IMR-90 (cell line): ENCODE measurements around the gene ZNF407. TPM values are rescaled to one million over a fixed set of nuclear protein-coding genes. Genes with fewer than 3 reads are reported as not detected.

Experiments used
- ATAC-seq: fragments of 200-7000 bp; cut with Tn5 transposase; 2 replicates; pipeline ENCODE4 v1.9.1; 2020; ENCODE audit warnings: low read depth, mild to moderate bottlenecking, moderate library complexity
- BruUV-seq: library from RNA; stranded (reverse); fragments of 400-500 nt; replicated peaks from 2 replicates; lab custom pipeline; 2021; lab: Mats Ljungman, UMichigan
- CTCF ChIA-PET: fragments of 300-600 bp; formaldehyde crosslinking; extraction: SDS; loops from one replicate; lab custom pipeline; 2021; ENCODE audit warnings: antibody characterized with exemption; lab: Yijun Ruan, JAX
- POLR2A ChIA-PET: fragments of 300-600 bp; sonication (Branson Sonifier 250); formaldehyde crosslinking; loops from one replicate; lab custom pipeline; 2022; ENCODE audit warnings: antibody characterized with exemption; ENCODE audit not compliant: unreplicated experiment; lab: Charles Lee
- DNase-seq: peaks from one replicate; pipeline ENCODE4 v3.0.0; 2013
- H2AFZ ChIP-seq: replicated peaks from 2 replicates; pipeline ENCODE3; 2013; ENCODE audit warnings: low read length, mild to moderate bottlenecking; ENCODE audit not compliant: poor library complexity
- H2AK5ac ChIP-seq: 2 replicates; pipeline ENCODE4 v1.6.1; 2013; ENCODE audit warnings: low read depth, low read length, inconsistent platforms
- H2AK9ac ChIP-seq: replicated peaks from 2 replicates; pipeline ENCODE3; 2013; ENCODE audit warnings: mild to moderate bottlenecking, low read depth, low read length, moderate library complexity; ENCODE audit not compliant: poor library complexity
- H2BK120ac ChIP-seq: 2 replicates; pipeline ENCODE4 v1.6.1; 2013; ENCODE audit warnings: low read depth, low read length, inconsistent platforms
- H2BK15ac ChIP-seq: 3 replicates; pipeline ENCODE4 v1.6.1; 2013; ENCODE audit warnings: low read depth, low read length, inconsistent platforms
- H2BK20ac ChIP-seq: 2 replicates; pipeline ENCODE4 v1.6.1; 2013; ENCODE audit warnings: low read depth, mild to moderate bottlenecking, inconsistent platforms, low read length, moderate library complexity
- H2BK5ac ChIP-seq: 2 replicates; pipeline ENCODE4 v1.6.1; 2013; ENCODE audit warnings: mild to moderate bottlenecking, low read depth, low read length, inconsistent platforms; ENCODE audit not compliant: poor library complexity, severe bottlenecking
- H3K14ac ChIP-seq: replicated peaks from 2 replicates; pipeline ENCODE4 v1.6.1; 2013; ENCODE audit warnings: low read depth, low read length, inconsistent platforms
- H3K18ac ChIP-seq: 2 replicates; pipeline ENCODE4 v1.6.1; 2013; ENCODE audit warnings: low read depth, low read length, control low read depth
- H3K23ac ChIP-seq: 2 replicates; pipeline ENCODE4 v1.6.1; 2013; ENCODE audit warnings: low read depth, low read length, inconsistent platforms
- H3K27ac ChIP-seq: 2 replicates; pipeline ENCODE4 v1.5.1; 2013; ENCODE audit warnings: mild to moderate bottlenecking, control low read depth, low read length; ENCODE audit not compliant: insufficient read depth
- H3K27me3 ChIP-seq: 2 replicates; pipeline ENCODE4 v1.6.1; 2013; ENCODE audit warnings: low read length; ENCODE audit not compliant: control insufficient read depth, insufficient read depth
- H3K36me3 ChIP-seq: 2 replicates; pipeline ENCODE4 v1.6.1; 2013; ENCODE audit warnings: low read length, mixed read lengths; ENCODE audit not compliant: control insufficient read depth, insufficient read depth
- H3K4ac ChIP-seq: 2 replicates; pipeline ENCODE4 v1.6.1; 2013; ENCODE audit warnings: low read depth, low read length, inconsistent platforms
- H3K4me1 ChIP-seq: 2 replicates; pipeline ENCODE4 v1.6.1; 2013; ENCODE audit warnings: low read length, mixed read lengths; ENCODE audit not compliant: control insufficient read depth, insufficient read depth
- H3K4me2 ChIP-seq: 2 replicates; pipeline ENCODE4 v1.6.1; 2013; ENCODE audit warnings: low read depth, mild to moderate bottlenecking, control low read depth, low read length, moderate library complexity
- H3K4me3 ChIP-seq: 2 replicates; pipeline ENCODE4 v1.5.1; 2013; ENCODE audit warnings: low read depth, mild to moderate bottlenecking, control low read depth, low read length, moderate library complexity; ENCODE audit not compliant: insufficient read depth
- H3K56ac ChIP-seq: 2 replicates; pipeline ENCODE4 v1.6.1; 2013; ENCODE audit warnings: low read length, inconsistent platforms; ENCODE audit not compliant: insufficient read depth; ENCODE audit errors: extremely low read depth
- H3K79me1 ChIP-seq, 2 experiments: 2 replicates each; pipeline ENCODE4 v1.6.1; 2013; ENCODE audit warnings: low read length in 2 of 2, inconsistent platforms in 1 of 2, low read depth in 1 of 2
- H3K9ac ChIP-seq: 2 replicates; pipeline ENCODE4 v1.6.1; 2013; ENCODE audit warnings: low read depth, low read length, control low read depth
- H3K9me1 ChIP-seq: 2 replicates; pipeline ENCODE4 v1.6.1; 2013; ENCODE audit warnings: low read length, inconsistent platforms; ENCODE audit not compliant: insufficient read depth
- H3K9me3 ChIP-seq: 2 replicates; pipeline ENCODE4 v1.6.1; 2013; ENCODE audit warnings: low read length; ENCODE audit not compliant: control insufficient read depth, insufficient read depth
- H4K20me1 ChIP-seq: 2 replicates; pipeline ENCODE4 v1.6.1; 2013; ENCODE audit warnings: low read length, inconsistent platforms; ENCODE audit not compliant: insufficient read depth
- H4K5ac ChIP-seq: 2 replicates; pipeline ENCODE4 v1.6.1; 2013; ENCODE audit warnings: mild to moderate bottlenecking, low read depth, low read length, control low read depth
- H4K8ac ChIP-seq, 2 experiments: 2 replicates each; pipeline ENCODE4 v1.6.1; 2013; ENCODE audit warnings: low read depth in 2 of 2, low read length in 2 of 2, control low read depth in 1 of 2, inconsistent platforms in 1 of 2
- H4K91ac ChIP-seq: 2 replicates; pipeline ENCODE4 v1.6.1; 2013; ENCODE audit warnings: low read depth, low read length, inconsistent platforms; ENCODE audit not compliant: insufficient read depth
- CHD1 ChIP-seq: IDR thresholded peaks from 2 replicates; pipeline ENCODE4 v1.6.1; 2012; ENCODE audit warnings: low read depth, low read length, improper control_type of control experiment
- FOS ChIP-seq: fragments of 150-350 bp; IDR thresholded peaks from 2 replicates; pipeline ENCODE4 v1.6.1; 2016; ENCODE audit warnings: low read depth, low read length
- MAFK ChIP-seq: IDR thresholded peaks from 2 replicates; pipeline ENCODE4 v1.6.1; 2012; ENCODE audit warnings: low read depth, low read length, improper control_type of control experiment
- MAZ ChIP-seq: IDR thresholded peaks from 2 replicates; pipeline ENCODE4 v1.6.1; 2012; ENCODE audit warnings: low read depth, mild to moderate bottlenecking, low read length, improper control_type of control experiment, moderate library complexity, borderline replicate concordance
- MXI1 ChIP-seq: IDR thresholded peaks from 2 replicates; pipeline ENCODE4 v1.6.1; 2012; ENCODE audit warnings: low read depth, mild to moderate bottlenecking, low read length, moderate library complexity, borderline replicate concordance
- POLR2A ChIP-seq: IDR thresholded peaks from 2 replicates; pipeline ENCODE4 v1.6.1; 2012; ENCODE audit warnings: mild to moderate bottlenecking, low read depth, low read length
- RFX5 ChIP-seq: IDR thresholded peaks from 2 replicates; pipeline ENCODE4 v1.8.0; 2012; ENCODE audit warnings: low read depth, mild to moderate bottlenecking, low read length, moderate library complexity
- SMC3 ChIP-seq: fragments of 150-350 bp; IDR thresholded peaks from 2 replicates; pipeline ENCODE4 v1.6.1; 2016; ENCODE audit warnings: low read depth, mild to moderate bottlenecking, antibody characterized with exemption, low read length, moderate library complexity
- dilution Hi-C: fragments of 300-500 bp; cut with HindIII; formaldehyde crosslinking; loops from one replicate; pipeline ENCODE4 v1.14.3; 2018; ENCODE audit warnings: low sequenced_read_pairs; ENCODE audit not compliant: unreplicated experiment
- in situ Hi-C: fragments of 300-500 bp; cut with MboI; formaldehyde crosslinking; loops from 3 replicates; pipeline ENCODE4 v1.14.3; 2019; ENCODE audit warnings: low sequenced_read_pairs, inconsistent platforms, mixed read lengths
- intact Hi-C: fragments of 100-400 bp; cut with micrococcal nuclease; formaldehyde crosslinking; loops from 2 replicates; pipeline ENCODE4 v1.10.0; 2022
- polyA plus RNA-seq, 3 experiments: library from polyadenylated mRNA; depleted of rRNA; stranded (reverse); fragments of >200 nt; gene quantifications; 2 replicates each; pipeline ENCODE4 v1.2.3, GENCODE V29; 2012; ENCODE audit warnings: low replicate concordance in 1 of 3
- total RNA-seq: library from RNA; depleted of rRNA; stranded (reverse); fragments of >200 nt; gene quantifications from 2 replicates; pipeline ENCODE4 v1.2.3, GENCODE V29; 2012
- TF ChIP-seq, protein P1 (sequence below): conservative IDR thresholded peaks from 2 replicates; pipeline ENCODE4 v1.5.1; 2012; ENCODE audit warnings: mild to moderate bottlenecking, low read depth, low read length, improper control_type of control experiment
- TF ChIP-seq, protein P2 (sequence below): fragments of 150-350 bp; IDR thresholded peaks from 2 replicates; pipeline ENCODE4 v1.6.1; 2016; ENCODE audit warnings: low read depth, mild to moderate bottlenecking, low read length, moderate library complexity, borderline replicate concordance
- TF ChIP-seq, protein P3 (sequence below): fragments of 150-350 bp; IDR thresholded peaks from 2 replicates; pipeline ENCODE4 v1.6.1; 2017; ENCODE audit warnings: mild to moderate bottlenecking, antibody characterized with exemption, low read length, low read depth

The ZNF407 gene
- total and polyA plus RNA-seq, 2 of the 4 experiments (the other 2 are of a cell fraction) = 3.1 to 20.1 TPM

DNA sequence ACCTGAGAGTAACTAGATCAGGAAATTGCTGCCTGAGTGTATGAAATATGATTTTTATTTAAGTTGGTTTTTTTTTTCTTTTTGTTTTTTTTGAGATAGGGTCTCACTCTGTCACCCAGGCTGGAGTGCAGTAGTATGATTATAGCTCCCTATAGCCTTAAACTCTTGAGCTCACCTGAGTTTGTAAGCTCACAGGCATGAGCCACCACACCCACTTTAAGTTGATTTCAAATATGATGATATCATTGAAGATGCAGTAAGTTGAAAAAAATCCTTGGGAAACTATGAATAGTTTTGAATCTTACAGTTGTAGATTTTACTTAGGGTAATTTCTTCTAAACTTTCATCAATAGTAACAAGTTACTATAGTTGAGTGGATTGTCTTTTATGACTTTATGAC is 234.7 kb downstream of the ZNF407 start:
- no peak overlapping the region for H3K4ac ChIP-seq
- H3K27ac ChIP-seq = no peak overlapping the region
- no peaks in the 10 kb centered on the region for H4K20me1 ChIP-seq
- ATAC-seq = no peak
- H4K5ac ChIP-seq = no peak overlapping the region
- no peak overlapping the region for H4K91ac ChIP-seq
- no peak overlapping the region for H2AFZ ChIP-seq
- H3K4me2 ChIP-seq = no peak overlapping the region
- ChIA-PET POLR2A (no interaction called here), CTCF (no interaction called here)
- H3K9me1 ChIP-seq = peaks cover 3% of the 10 kb centered on the region; the same call in 1 of the 2 replicates
- no peak overlapping the region for H2AK9ac ChIP-seq
- H2BK20ac ChIP-seq = no peak overlapping the region
- H2BK15ac ChIP-seq = no peak overlapping the region
- no peak overlapping the region for H2BK120ac ChIP-seq
- no peak overlapping the region for H3K18ac ChIP-seq
- peaks cover 6% of the 10 kb centered on the region for H3K4me1 ChIP-seq
- no peak overlapping the region for H3K4me3 ChIP-seq
- no peak for DNase-seq
- no peak overlapping the region for H2BK5ac ChIP-seq
- no peaks in the 10 kb centered on the region for H3K27me3 ChIP-seq
- intact Hi-C loops = no loop called here
- H3K79me1 ChIP-seq = peaks cover 4 to 5% of the 10 kb centered on the region in 2 experiments; a peak in 1 of 4 replicates
- TF ChIP-seq MAFK (no peak), FOS (no peak), POLR2A (no peak), MXI1 (no peak), CHD1 (no peak), MAZ (no peak), RFX5 (no peak), SMC3 (no peak)
- TF ChIP-seq, protein P1, sequence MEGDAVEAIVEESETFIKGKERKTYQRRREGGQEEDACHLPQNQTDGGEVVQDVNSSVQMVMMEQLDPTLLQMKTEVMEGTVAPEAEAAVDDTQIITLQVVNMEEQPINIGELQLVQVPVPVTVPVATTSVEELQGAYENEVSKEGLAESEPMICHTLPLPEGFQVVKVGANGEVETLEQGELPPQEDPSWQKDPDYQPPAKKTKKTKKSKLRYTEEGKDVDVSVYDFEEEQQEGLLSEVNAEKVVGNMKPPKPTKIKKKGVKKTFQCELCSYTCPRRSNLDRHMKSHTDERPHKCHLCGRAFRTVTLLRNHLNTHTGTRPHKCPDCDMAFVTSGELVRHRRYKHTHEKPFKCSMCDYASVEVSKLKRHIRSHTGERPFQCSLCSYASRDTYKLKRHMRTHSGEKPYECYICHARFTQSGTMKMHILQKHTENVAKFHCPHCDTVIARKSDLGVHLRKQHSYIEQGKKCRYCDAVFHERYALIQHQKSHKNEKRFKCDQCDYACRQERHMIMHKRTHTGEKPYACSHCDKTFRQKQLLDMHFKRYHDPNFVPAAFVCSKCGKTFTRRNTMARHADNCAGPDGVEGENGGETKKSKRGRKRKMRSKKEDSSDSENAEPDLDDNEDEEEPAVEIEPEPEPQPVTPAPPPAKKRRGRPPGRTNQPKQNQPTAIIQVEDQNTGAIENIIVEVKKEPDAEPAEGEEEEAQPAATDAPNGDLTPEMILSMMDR = no peak
- TF ChIP-seq, protein P2, sequence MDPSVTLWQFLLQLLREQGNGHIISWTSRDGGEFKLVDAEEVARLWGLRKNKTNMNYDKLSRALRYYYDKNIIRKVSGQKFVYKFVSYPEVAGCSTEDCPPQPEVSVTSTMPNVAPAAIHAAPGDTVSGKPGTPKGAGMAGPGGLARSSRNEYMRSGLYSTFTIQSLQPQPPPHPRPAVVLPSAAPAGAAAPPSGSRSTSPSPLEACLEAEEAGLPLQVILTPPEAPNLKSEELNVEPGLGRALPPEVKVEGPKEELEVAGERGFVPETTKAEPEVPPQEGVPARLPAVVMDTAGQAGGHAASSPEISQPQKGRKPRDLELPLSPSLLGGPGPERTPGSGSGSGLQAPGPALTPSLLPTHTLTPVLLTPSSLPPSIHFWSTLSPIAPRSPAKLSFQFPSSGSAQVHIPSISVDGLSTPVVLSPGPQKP = no peak
- TF ChIP-seq, protein P3, sequence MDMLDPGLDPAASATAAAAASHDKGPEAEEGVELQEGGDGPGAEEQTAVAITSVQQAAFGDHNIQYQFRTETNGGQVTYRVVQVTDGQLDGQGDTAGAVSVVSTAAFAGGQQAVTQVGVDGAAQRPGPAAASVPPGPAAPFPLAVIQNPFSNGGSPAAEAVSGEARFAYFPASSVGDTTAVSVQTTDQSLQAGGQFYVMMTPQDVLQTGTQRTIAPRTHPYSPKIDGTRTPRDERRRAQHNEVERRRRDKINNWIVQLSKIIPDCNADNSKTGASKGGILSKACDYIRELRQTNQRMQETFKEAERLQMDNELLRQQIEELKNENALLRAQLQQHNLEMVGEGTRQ = no peak
- no peaks in the 10 kb centered on the region for H3K9me3 ChIP-seq
- no peak overlapping the region for H3K23ac ChIP-seq
- no TSS peak for BruUV-seq
- H4K8ac ChIP-seq = no peak overlapping the region
- no peak overlapping the region for H3K9ac ChIP-seq
- H3K36me3 ChIP-seq = no peaks in the 10 kb centered on the region
- H3K56ac ChIP-seq = no peak overlapping the region
- dilution Hi-C loops = no loop called here
- in situ Hi-C loops = no loop called here
- no peak overlapping the region for H2AK5ac ChIP-seq
- H3K14ac ChIP-seq = no peak overlapping the region
